Stimulated activated CD4-positive, alpha-beta T cell treated with anti-CD3 and anti-CD28 coated beads, Interleukin-12 subunit alpha, Interleukin-12 subunit beta, amount 100 ng/mL, for 48 hours (primary cell): ENCODE measurements around the gene SRRM3.
A peak's percentile ranks its signal among the peaks of the same experiment; 100 is the strongest.
"Not testable (repeated sequence)": the region's sequence is repeated elsewhere in the genome, so short reads cannot be mapped to it uniquely, and the experiment has no call there.

Experiments used
- DNase-seq, 3 donors: peaks; one replicate each; pipeline ENCODE4 v3.0.0-alpha.2; 2020; ENCODE audit warnings: low read depth in 2 of 3, low spot score in 1 of 3

SRRM3 gene

GRCh38 chr7:76201732-76202665 is at the start of gene SRRM3:
Gene SRRM3 (plus strand): TSS chr7:76201896. CDS start chr7:76235067, 33,171 bp downstream.
- peak; percentile 67 to 80 (median 78) for DNase-seq

GRCh38 chr7:76151932-76152331 is 49.8 kb upstream of the SRRM3 start:
- no peak for DNase-seq

- not testable (repeated sequence) for DNase-seq
Measured at GRCh38 chr7:76153571-76154230, 48.0 kb upstream of the SRRM3 start.

- no peak for DNase-seq
Measured at GRCh38 chr7:76155938-76156337, 45.8 kb upstream of the SRRM3 start.

GRCh38 chr7:76156992-76157685 is 44.6 kb upstream of the SRRM3 start:
- not testable (repeated sequence) for DNase-seq

GRCh38 chr7:76158416-76158815 is 43.3 kb upstream of the SRRM3 start:
- not testable (repeated sequence) for DNase-seq

GRCh38 chr7:76162416-76163170 is 39.1 kb upstream of the SRRM3 start:
- not testable (repeated sequence) for DNase-seq

GRCh38 chr7:76163812-76164211 is 37.9 kb upstream of the SRRM3 start:
- DNase-seq = not testable (repeated sequence)

GRCh38 chr7:76165106-76165972 is 36.4 kb upstream of the SRRM3 start:
- no peak for DNase-seq

GRCh38 chr7:76165973-76166403 is 35.7 kb upstream of the SRRM3 start:
- DNase-seq = no peak

GRCh38 chr7:76166404-76167255 is 35.1 kb upstream of the SRRM3 start:
- peak; percentile 82 to 91 (median 88) for DNase-seq

- DNase-seq = no peak
Measured at GRCh38 chr7:76173566-76174205, 28.0 kb upstream of the SRRM3 start.

- DNase-seq = not testable (repeated sequence)
Measured at GRCh38 chr7:76176951-76177350, 24.7 kb upstream of the SRRM3 start.

- no peak for DNase-seq
Measured at GRCh38 chr7:76179686-76180085, 22.0 kb upstream of the SRRM3 start.

- DNase-seq = no peak
Measured at GRCh38 chr7:76182225-76182960, 19.3 kb upstream of the SRRM3 start.

GRCh38 chr7:76185187-76185896 is 16.4 kb upstream of the SRRM3 start:
- no peak for DNase-seq

GRCh38 chr7:76187272-76187671 is 14.4 kb upstream of the SRRM3 start:
- no peak for DNase-seq
